Astrocyte of the cerebellum (primary cell): ENCODE data around the gene ACIN1.

Source experiments
- DNase-seq: peaks from one replicate; pipeline ENCODE4 v3.0.0-alpha.2; 2011; ENCODE audit warnings: low read depth
- H3K4me3 ChIP-seq: 2 replicates; pipeline ENCODE4 v1.5.1; 2011; ENCODE audit warnings: mild to moderate bottlenecking, low read depth, low read length, moderate library complexity
- CTCF ChIP-seq: IDR thresholded peaks from 2 replicates; pipeline ENCODE4 v1.5.1; 2012; ENCODE audit warnings: low read length, low read depth, moderate library complexity, mild to moderate bottlenecking; ENCODE audit errors: missing control alignments
- in situ Hi-C: cut with HindIII; loops from 2 replicates; pipeline ENCODE4 v1.10.0; 2017; ENCODE audit warnings: low sequenced_read_pairs

The ACIN1 gene

GRCh38 chr14:23058654-23059504 lies 36.1 kb downstream of the ACIN1 start:
- no peak overlapping the region for H3K4me3 ChIP-seq
- in situ Hi-C loops: no loop called here
- no peak for TF ChIP-seq CTCF
- no peak for DNase-seq

- TF ChIP-seq CTCF: peak; percentile 89
- peak overlapping the region; percentile 54 for H3K4me3 ChIP-seq
- in situ Hi-C loops: no loop called here
- peak; percentile 73 for DNase-seq
Measured at GRCh38 chr14:23057757-23058653, 36.9 kb downstream of the ACIN1 start.

- in situ Hi-C loops: no loop called here
- peak; percentile 36 for DNase-seq
- no peak for TF ChIP-seq CTCF
- peak within 1 kb of the TSS; percentile 54 for H3K4me3 ChIP-seq
Measured at GRCh38 chr14:23056956-23057756, 37.8 kb downstream of the ACIN1 start, which contains the start of gene CDH24. CDH24 (minus strand) TSS chr14:23057520; CDS start chr14:23055733, 1,787 bp downstream.

GRCh38 chr14:23056145-23056955 lies 38.6 kb downstream of the ACIN1 start:
- H3K4me3 ChIP-seq: peak overlapping the region; percentile 54
- peak; percentile 27 for DNase-seq
- in situ Hi-C loops: no loop called here
- TF ChIP-seq CTCF: peak; percentile 89

- in situ Hi-C loops: no loop called here
- no peak for TF ChIP-seq CTCF
Measured at GRCh38 chr14:23055621-23056144, 39.3 kb downstream of the ACIN1 start.

More at GRCh38 chr14:23055621-23056144, 39.3 kb downstream of the ACIN1 start:
- H3K4me3 ChIP-seq: no peak overlapping the region
- DNase-seq: no peak
